GM10266 (cell line): ENCODE results near the gene IPO11.

ENCODE experiments used
- DNase-seq: peaks from one replicate; pipeline ENCODE4 v3.0.0; 2012; ENCODE audit errors: extremely low spot score
- CTCF ChIP-seq: IDR thresholded peaks from 2 replicates; pipeline ENCODE4 v1.5.1; 2012; ENCODE audit warnings: mild to moderate bottlenecking, low read depth; ENCODE audit not compliant: control insufficient read depth, insufficient read depth; ENCODE audit errors: missing control alignments

IPO11 gene

GRCh38 chr5:62626534-62626933, 214.0 kb downstream of the IPO11 start:
- no peak for TF ChIP-seq CTCF
- no peak for DNase-seq

DNA sequence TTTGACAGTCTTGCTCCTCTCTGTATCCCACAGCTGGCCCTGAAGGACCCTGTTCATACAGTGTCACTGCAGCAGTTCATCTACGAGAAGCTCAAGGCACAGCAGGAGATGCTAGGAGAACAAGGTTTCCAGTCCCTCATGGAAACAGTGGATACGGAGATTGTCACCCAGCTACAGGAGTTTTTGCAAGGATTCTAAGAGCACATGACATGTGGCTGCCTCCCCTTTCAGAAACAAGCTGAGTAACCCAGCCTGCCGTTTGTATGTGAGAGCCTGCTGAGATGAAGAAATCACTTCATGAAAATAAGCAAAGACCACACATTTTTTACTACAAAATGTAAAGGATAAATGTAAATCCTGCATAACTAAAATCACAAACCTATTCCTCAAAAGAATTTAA, 214.6 kb downstream of the IPO11 start:
- no peak for DNase-seq

DNA sequence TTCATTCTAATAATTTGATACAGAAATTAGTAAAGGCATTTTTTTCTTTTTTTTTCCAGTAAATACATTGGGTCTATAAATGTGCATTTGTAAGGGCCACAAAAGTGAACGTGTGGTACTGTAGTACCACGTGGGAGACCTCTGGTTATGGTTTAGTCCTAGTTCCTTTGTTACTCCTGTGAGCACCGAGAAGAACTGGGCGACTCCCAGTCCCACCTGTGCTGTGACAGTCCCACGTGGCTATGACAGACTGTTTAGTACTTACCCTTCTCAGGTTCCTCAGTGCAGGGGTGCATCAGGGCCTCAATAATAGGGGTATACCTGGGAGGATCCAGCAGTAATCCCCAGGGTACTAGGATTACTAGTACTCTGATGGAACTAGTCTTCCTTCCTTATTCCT, 215.3 kb downstream of the IPO11 start:
- no peak for DNase-seq
- no peak for TF ChIP-seq CTCF

More for the DNA sequence above, 214.6 kb downstream of the IPO11 start:
- no peak for TF ChIP-seq CTCF

DNA sequence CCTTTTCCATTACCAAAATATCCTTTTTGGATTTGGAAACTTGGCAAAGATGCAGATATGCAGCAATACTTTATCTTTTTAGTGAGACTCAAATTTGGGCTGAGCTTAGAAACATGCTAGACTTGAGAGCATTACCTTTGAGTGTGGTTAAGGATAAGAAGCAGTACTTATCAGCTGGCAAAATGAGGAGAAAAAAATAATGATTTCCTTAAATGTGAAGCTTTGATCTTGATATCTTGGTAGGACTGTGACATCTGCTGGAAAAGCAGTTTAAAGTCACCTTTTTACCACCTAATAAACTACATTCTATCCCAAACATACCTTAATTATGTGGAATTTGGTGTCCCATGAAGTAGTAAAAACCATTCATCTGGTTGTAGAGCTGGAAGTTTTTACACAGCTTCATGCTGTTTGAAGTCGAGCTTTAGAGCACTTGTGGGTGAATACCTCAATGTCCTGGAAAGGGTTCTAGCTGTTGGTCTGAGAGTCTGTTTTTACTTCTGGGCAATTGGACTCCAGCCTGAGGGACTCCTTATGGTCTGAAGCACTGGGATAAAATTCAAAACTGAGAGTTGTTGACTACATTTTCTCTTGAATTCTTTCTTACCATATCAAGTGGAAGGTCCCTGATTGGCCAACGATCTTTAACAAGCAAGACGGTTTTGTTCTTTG, 219.5 kb downstream of the IPO11 start:
- no peak for DNase-seq
- TF ChIP-seq CTCF, result no peak

- DNase-seq, result no peak
- TF ChIP-seq CTCF, result no peak
Observed at GRCh38 chr5:62633243-62633642, 220.7 kb downstream of the IPO11 start.

DNA sequence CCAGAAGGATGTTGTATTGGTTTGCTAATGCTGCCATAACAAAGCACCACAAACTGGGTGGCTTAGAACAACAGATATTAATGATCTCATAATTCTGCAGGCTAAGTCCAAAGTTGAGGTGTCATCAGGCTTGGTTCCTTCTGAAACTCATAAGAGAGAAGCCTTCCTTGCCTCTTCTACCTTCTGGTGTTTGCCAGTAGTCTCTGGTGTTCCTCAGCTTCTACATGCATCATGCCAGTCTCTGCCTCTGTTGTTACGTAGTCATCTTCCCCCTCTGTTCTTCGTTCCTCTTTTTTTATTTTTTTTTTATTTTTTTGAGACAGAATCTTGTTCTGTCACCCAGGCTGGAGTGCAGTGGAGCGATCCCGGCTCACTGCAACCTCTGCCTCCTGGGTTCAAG, 227.9 kb downstream of the IPO11 start:
- no peak for TF ChIP-seq CTCF
- no peak for DNase-seq

DNA sequence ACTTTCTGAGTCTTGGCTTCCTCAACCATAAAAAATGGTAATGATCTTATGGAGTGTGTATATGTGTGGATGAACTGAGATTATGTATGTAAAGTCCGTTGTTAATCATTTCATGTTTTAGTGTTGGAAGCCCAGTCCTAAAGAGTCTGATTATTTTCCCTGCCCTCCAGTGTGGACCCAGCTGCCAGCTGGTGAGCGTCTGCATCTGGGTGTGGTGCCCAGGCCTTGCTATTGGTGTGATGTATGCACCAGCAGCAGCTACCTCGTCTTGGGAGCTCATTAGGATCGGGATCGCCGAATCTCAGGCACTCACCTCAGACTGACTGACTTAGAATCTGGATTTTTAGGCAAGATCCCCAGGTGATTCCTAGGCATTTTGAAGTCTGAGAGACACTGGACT, 229.9 kb downstream of the IPO11 start:
- TF ChIP-seq CTCF, result no peak
- DNase-seq, result no peak
